GM12801 (cell line): ENCODE measurements around the gene OGG1.

ENCODE experiments used
- TF ChIP-seq, protein P1 (sequence below): IDR thresholded peaks from one replicate; pipeline ENCODE4 v1.5.1; 2011; ENCODE audit warnings: control low read depth; ENCODE audit not compliant: insufficient read length; ENCODE audit errors: extremely low read depth

The OGG1 gene

GRCh38 chr3:9749645-9750555, at the start of gene OGG1:
OGG1 (plus strand) TSS chr3:9749952; CDS start chr3:9750287, 335 bp downstream.
- TF ChIP-seq, protein P1, sequence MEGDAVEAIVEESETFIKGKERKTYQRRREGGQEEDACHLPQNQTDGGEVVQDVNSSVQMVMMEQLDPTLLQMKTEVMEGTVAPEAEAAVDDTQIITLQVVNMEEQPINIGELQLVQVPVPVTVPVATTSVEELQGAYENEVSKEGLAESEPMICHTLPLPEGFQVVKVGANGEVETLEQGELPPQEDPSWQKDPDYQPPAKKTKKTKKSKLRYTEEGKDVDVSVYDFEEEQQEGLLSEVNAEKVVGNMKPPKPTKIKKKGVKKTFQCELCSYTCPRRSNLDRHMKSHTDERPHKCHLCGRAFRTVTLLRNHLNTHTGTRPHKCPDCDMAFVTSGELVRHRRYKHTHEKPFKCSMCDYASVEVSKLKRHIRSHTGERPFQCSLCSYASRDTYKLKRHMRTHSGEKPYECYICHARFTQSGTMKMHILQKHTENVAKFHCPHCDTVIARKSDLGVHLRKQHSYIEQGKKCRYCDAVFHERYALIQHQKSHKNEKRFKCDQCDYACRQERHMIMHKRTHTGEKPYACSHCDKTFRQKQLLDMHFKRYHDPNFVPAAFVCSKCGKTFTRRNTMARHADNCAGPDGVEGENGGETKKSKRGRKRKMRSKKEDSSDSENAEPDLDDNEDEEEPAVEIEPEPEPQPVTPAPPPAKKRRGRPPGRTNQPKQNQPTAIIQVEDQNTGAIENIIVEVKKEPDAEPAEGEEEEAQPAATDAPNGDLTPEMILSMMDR, result no peak

- TF ChIP-seq, protein P1, result no peak
Measured at GRCh38 chr3:9700536-9700935, 49.2 kb upstream of the OGG1 start.

DNA sequence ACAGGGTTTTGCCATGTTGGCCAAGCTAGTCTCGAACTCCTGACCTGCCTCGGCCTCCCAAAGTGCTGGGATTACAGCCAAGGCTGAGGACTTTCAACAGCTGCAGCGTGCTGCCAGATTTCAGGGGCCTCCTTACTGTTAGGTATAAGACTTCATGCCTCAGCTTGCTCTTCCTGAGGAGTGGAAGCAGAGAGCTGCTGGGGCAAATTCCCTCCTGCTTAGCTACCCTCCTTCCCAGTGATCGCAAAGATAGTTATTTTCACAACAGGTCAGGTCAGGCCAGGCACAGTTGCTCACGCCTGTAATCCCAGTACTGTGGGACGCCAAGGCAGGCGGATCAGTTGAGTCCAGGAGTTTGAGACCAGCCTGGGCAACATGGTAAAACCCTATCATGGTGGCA, 48.7 kb upstream of the OGG1 start:
- TF ChIP-seq, protein P1, result no peak

- TF ChIP-seq, protein P1, result no peak
Measured at GRCh38 chr3:9701711-9702110, 48.0 kb upstream of the OGG1 start.

- TF ChIP-seq, protein P1, result no peak
Measured at GRCh38 chr3:9703240-9703639, 46.5 kb upstream of the OGG1 start.

DNA sequence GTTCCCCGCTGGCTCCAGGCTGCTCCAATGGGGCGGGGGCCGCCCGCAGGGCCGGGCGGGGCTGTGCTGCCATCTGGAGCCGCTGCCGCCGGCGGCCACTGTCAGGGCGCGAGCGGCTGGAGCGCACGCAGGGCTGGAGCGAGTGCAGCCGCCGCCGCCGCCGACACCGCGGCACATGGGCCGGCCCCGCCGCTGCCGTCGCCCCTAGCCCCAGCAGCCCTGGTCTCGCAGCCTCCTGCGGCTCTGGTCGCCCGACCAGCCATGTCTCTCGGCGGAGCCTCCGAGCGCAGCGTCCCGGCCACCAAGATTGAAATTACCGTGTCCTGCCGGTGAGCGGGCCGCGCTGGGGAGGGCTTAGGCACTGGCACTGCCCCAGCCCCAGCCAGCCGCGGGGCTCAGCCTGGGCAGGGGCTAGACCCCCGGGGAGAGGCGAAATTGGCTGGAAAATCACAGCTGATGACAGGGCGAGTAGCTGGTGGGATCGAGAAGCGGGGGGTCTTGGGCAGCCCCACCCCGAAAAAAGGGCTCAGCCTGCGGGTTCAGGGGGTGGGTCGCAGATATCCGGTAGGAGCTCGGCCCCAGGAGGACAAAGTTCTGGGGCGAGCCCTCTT, 45.9 kb upstream of the OGG1 start, which contains the start of gene CPNE9:
CPNE9 (plus strand) TSS at position 98 of the 611 bp plus-strand sequence; CDS start at position 262, 164 bp downstream.
- TF ChIP-seq, protein P1, result no peak

DNA sequence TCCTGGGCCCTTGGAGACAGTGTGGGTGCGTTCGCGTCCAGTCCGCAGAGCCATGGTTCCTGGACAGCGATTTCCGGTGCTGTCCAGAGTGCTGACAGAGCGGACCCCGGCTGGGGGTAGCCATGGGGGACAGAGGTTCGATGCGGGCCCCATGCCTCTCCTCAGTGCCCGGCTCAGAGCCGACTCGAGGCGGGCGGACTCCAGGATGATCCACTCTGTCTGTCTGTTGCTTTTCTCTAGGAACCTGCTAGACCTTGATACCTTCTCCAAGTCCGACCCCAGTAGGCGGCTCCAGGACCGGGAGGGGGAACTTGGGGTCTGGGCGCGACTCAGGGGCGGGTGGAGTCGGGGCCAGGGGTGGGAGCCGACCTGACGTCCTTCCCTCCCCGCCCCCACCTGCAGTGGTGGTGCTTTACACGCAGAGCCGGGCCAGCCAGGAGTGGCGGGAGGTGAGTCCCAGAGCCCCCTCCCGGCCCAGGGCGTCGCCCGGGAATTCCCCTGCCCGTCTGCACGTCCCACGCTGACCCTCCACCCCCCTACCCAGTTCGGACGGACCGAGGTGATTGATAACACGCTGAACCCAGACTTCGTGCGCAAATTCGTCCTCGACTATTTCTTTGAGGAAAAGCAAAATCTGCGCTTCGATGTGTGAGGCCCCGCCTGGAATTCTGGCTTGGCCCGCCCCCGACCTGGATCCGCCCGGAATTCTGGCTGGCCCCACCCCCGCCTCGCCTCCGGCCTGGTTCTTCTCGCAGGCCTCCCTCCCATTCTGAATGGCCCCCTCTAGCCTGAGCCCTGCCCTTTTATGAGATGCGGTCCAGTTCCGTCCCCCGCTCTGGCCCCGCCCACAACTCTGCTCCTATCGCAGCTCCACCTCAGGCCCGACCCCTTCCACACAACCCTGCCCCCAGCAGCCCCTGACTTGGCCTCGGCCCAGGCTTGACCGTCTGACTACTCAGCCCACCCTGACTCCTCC, 45.1 kb upstream of the OGG1 start:
- TF ChIP-seq, protein P1, result no peak
